WERI-Rb-1 (cell line): ENCODE data around the gene ADIPOR2.

Source experiments
- DNase-seq: peaks from one replicate; pipeline ENCODE4 v3.0.0-alpha.2; 2020
- H3K27ac ChIP-seq: fragments of 250-450 bp; sonication (Bioruptor Pico); 2 replicates; pipeline ENCODE4 v1.5.1; 2020; ENCODE audit warnings: mild to moderate bottlenecking, moderate library complexity
- H3K27me3 ChIP-seq: fragments of 250-450 bp; sonication (Bioruptor Pico); 2 replicates; pipeline ENCODE4 v1.5.1; 2021; ENCODE audit warnings: mild to moderate bottlenecking, low read depth, moderate library complexity; ENCODE audit not compliant: insufficient read depth, severe bottlenecking
- H3K36me3 ChIP-seq: fragments of 250-450 bp; sonication (Bioruptor Pico); 2 replicates; pipeline ENCODE4 v1.5.1; 2020; ENCODE audit warnings: mild to moderate bottlenecking, moderate library complexity
- H3K4me3 ChIP-seq: 2 replicates; pipeline ENCODE4 v1.5.1; 2011; ENCODE audit warnings: low read depth, mild to moderate bottlenecking, control low read depth, low read length
- H3K9me3 ChIP-seq: fragments of 250-450 bp; sonication (Bioruptor Pico); 2 replicates; pipeline ENCODE4 v1.5.1; 2021; ENCODE audit warnings: mild to moderate bottlenecking, moderate library complexity; ENCODE audit not compliant: severe bottlenecking
- TF ChIP-seq, protein P1 (sequence below): IDR thresholded peaks from 2 replicates; pipeline ENCODE4 v1.5.1; 2011; ENCODE audit warnings: low read depth, mild to moderate bottlenecking, control low read depth, inconsistent platforms, low read length

The ADIPOR2 gene

DNA sequence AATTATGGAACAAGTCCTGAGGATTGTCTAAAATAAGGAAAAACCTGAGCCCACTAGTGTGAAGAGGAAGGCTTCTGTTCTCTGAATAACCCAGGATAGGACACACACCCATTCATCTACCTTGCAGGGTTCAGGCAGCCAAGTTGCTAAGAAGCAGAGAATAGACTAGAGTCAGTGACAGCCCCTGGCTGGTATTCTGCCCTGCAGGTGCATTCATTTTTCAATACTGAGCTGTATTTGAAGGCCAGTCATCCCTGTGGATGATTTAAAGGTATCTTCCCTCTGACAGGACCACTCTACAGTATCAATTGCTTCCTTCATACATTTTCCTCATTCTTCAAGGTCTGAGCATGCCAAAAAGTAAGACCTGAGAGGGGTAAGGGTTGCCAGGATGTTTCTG, 38.9 kb upstream of the ADIPOR2 start:
- Histone ChIP-seq H3K9me3 (no peaks in the 10 kb centered on the region), H3K27ac (no peak overlapping the region), H3K36me3 (no peaks in the 10 kb centered on the region), H3K4me3 (no peak overlapping the region), H3K27me3 (no peaks in the 10 kb centered on the region)
- no peak for DNase-seq
- TF ChIP-seq, protein P1, sequence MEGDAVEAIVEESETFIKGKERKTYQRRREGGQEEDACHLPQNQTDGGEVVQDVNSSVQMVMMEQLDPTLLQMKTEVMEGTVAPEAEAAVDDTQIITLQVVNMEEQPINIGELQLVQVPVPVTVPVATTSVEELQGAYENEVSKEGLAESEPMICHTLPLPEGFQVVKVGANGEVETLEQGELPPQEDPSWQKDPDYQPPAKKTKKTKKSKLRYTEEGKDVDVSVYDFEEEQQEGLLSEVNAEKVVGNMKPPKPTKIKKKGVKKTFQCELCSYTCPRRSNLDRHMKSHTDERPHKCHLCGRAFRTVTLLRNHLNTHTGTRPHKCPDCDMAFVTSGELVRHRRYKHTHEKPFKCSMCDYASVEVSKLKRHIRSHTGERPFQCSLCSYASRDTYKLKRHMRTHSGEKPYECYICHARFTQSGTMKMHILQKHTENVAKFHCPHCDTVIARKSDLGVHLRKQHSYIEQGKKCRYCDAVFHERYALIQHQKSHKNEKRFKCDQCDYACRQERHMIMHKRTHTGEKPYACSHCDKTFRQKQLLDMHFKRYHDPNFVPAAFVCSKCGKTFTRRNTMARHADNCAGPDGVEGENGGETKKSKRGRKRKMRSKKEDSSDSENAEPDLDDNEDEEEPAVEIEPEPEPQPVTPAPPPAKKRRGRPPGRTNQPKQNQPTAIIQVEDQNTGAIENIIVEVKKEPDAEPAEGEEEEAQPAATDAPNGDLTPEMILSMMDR: no peak

- TF ChIP-seq, protein P1: no peak
- Histone ChIP-seq H3K9me3 (no peaks in the 10 kb centered on the region), H3K4me3 (no peak overlapping the region), H3K27ac (no peak overlapping the region), H3K27me3 (no peaks in the 10 kb centered on the region), H3K36me3 (no peaks in the 10 kb centered on the region)
- no peak for DNase-seq
Observed at GRCh38 chr12:1655225-1655788, 35.6 kb upstream of the ADIPOR2 start.

- no peak for DNase-seq
- TF ChIP-seq, protein P1: no peak
- Histone ChIP-seq H3K27ac (no peak overlapping the region), H3K27me3 (no peaks in the 10 kb centered on the region), H3K4me3 (no peak overlapping the region), H3K9me3 (no peaks in the 10 kb centered on the region), H3K36me3 (no peaks in the 10 kb centered on the region)
Observed at GRCh38 chr12:1656902-1657301, 34.0 kb upstream of the ADIPOR2 start.

DNA sequence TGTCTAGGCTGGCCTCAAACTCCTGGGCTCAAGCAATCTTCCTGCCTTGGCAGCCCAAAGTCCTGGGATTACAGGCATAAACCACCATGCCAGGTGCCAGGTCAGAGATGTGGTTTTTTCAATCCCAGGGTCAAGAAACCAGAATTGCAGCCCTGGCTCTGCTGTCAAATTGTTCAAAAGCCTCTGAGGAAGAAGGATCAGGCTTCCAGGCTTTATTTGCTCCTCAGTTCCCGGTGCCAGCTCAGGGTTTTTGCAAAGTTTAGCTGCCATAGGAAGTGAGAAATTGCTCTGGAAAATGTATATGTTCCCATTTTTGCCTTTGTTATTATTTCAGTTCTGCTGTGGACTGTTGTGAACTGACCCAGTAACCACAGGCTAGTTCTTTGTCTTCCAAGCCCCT, 33.2 kb upstream of the ADIPOR2 start:
- Histone ChIP-seq H3K27ac (no peak overlapping the region), H3K4me3 (no peak overlapping the region), H3K27me3 (no peaks in the 10 kb centered on the region), H3K9me3 (no peaks in the 10 kb centered on the region), H3K36me3 (no peaks in the 10 kb centered on the region)
- DNase-seq: no peak
- TF ChIP-seq, protein P1: no peak

- Histone ChIP-seq H3K27me3 (no peaks in the 10 kb centered on the region), H3K4me3 (no peak overlapping the region), H3K36me3 (no peaks in the 10 kb centered on the region), H3K9me3 (no peaks in the 10 kb centered on the region), H3K27ac (no peak overlapping the region)
- TF ChIP-seq, protein P1: no peak
- no peak for DNase-seq
Observed at GRCh38 chr12:1660304-1661187, 30.3 kb upstream of the ADIPOR2 start.
